ENCODE measurements around the gene SORCS2. TPM values are rescaled to one million over a fixed set of nuclear protein-coding genes. Genes with fewer than 3 reads are reported as not detected.

Gene SORCS2
- total RNA-seq, 2 experiments from 2014 or later: 0.07 to 0.15 TPM

- CTCF ChIA-PET: no interaction called here
- Mint-ChIP-seq H3K27me3 (ENCODE audit: low read depth) (peaks cover 14% of the 10 kb centered on the region), H3K9me3 (no peaks in the 10 kb centered on the region), H3K27ac (no peak overlapping the region), H3K4me1 (ENCODE audit: low read depth) (no peaks in the 10 kb centered on the region), H3K4me3 (no peak overlapping the region), H3K36me3 (ENCODE audit: low read depth) (no peaks in the 10 kb centered on the region)
- no peak for DNase-seq
- intact Hi-C loops (cut with micrococcal nuclease): no loop called here
Measured at GRCh38 chr4:7503559-7504249, 311.4 kb downstream of the SORCS2 start.

GRCh38 chr4:7505116-7505900 is 313.0 kb downstream of the SORCS2 start:
- Mint-ChIP-seq H3K4me1 (ENCODE audit: low read depth) (no peaks in the 10 kb centered on the region), H3K36me3 (ENCODE audit: low read depth) (no peaks in the 10 kb centered on the region), H3K27ac (no peak overlapping the region), H3K9me3 (no peaks in the 10 kb centered on the region), H3K27me3 (ENCODE audit: low read depth) (peaks cover 17% of the 10 kb centered on the region), H3K4me3 (no peak overlapping the region)
- intact Hi-C loops (cut with micrococcal nuclease): no loop called here
- DNase-seq: no peak
- CTCF ChIA-PET: no interaction called here

GRCh38 chr4:7506119-7506518 is 313.8 kb downstream of the SORCS2 start:
- Mint-ChIP-seq H3K9me3 (no peaks in the 10 kb centered on the region), H3K36me3 (ENCODE audit: low read depth) (no peaks in the 10 kb centered on the region), H3K27ac (no peak overlapping the region), H3K27me3 (ENCODE audit: low read depth) (peaks cover 23% of the 10 kb centered on the region), H3K4me1 (ENCODE audit: low read depth) (no peaks in the 10 kb centered on the region), H3K4me3 (no peak overlapping the region)
- CTCF ChIA-PET: no interaction called here
- intact Hi-C loops (cut with micrococcal nuclease): no loop called here
- DNase-seq: no peak

GRCh38 chr4:7506572-7506971 is 314.2 kb downstream of the SORCS2 start:
- Mint-ChIP-seq H3K27ac (no peak overlapping the region), H3K4me3 (no peak overlapping the region), H3K9me3 (no peaks in the 10 kb centered on the region), H3K4me1 (ENCODE audit: low read depth) (no peaks in the 10 kb centered on the region), H3K27me3 (ENCODE audit: low read depth) (peaks cover 23% of the 10 kb centered on the region), H3K36me3 (ENCODE audit: low read depth) (no peaks in the 10 kb centered on the region)
- CTCF ChIA-PET: no interaction called here
- intact Hi-C loops (cut with micrococcal nuclease): no loop called here
- no peak for DNase-seq

GRCh38 chr4:7507381-7507780 is 315.0 kb downstream of the SORCS2 start:
- Mint-ChIP-seq H3K4me1 (ENCODE audit: low read depth) (no peaks in the 10 kb centered on the region), H3K4me3 (no peak overlapping the region), H3K36me3 (ENCODE audit: low read depth) (no peaks in the 10 kb centered on the region), H3K27me3 (ENCODE audit: low read depth) (peaks cover 23% of the 10 kb centered on the region), H3K27ac (no peak overlapping the region), H3K9me3 (no peaks in the 10 kb centered on the region)
- DNase-seq: no peak
- CTCF ChIA-PET: interaction anchor here (0.6 kb wide), 1 partner anchor 440 kb away, joined by 3 read pairs; no protein-coding TSS in a partner anchor
- intact Hi-C loops (cut with micrococcal nuclease): no loop called here

GRCh38 chr4:7510066-7510465 is 317.7 kb downstream of the SORCS2 start:
- Mint-ChIP-seq H3K27ac (no peak overlapping the region), H3K4me1 (ENCODE audit: low read depth) (no peaks in the 10 kb centered on the region), H3K4me3 (no peak overlapping the region), H3K9me3 (no peaks in the 10 kb centered on the region), H3K36me3 (ENCODE audit: low read depth) (no peaks in the 10 kb centered on the region), H3K27me3 (ENCODE audit: low read depth) (peaks cover 20% of the 10 kb centered on the region)
- no peak for DNase-seq
- intact Hi-C loops (cut with micrococcal nuclease): no loop called here
- CTCF ChIA-PET: no interaction called here

- intact Hi-C loops (cut with micrococcal nuclease): no loop called here
- CTCF ChIA-PET: no interaction called here
- no peaks in the 10 kb centered on the region for H3K36me3 Mint-ChIP-seq (ENCODE audit: low read depth)
- DNase-seq: no peak
- H3K27ac Mint-ChIP-seq: no peak overlapping the region
- H3K27me3 Mint-ChIP-seq (ENCODE audit: low read depth): peaks cover 20% of the 10 kb centered on the region
- H3K4me1 Mint-ChIP-seq (ENCODE audit: low read depth): no peaks in the 10 kb centered on the region
- no peak overlapping the region for H3K4me3 Mint-ChIP-seq
- H3K9me3 Mint-ChIP-seq: no peaks in the 10 kb centered on the region
Measured at GRCh38 chr4:7510538-7510937, 318.2 kb downstream of the SORCS2 start.

GRCh38 chr4:7511525-7511924 is 319.2 kb downstream of the SORCS2 start:
- DNase-seq: no peak
- Mint-ChIP-seq H3K9me3 (no peaks in the 10 kb centered on the region), H3K27ac (no peak overlapping the region), H3K36me3 (ENCODE audit: low read depth) (no peaks in the 10 kb centered on the region), H3K4me1 (ENCODE audit: low read depth) (no peaks in the 10 kb centered on the region), H3K27me3 (ENCODE audit: low read depth) (peaks cover 20% of the 10 kb centered on the region), H3K4me3 (no peak overlapping the region)
- CTCF ChIA-PET: no interaction called here
- intact Hi-C loops (cut with micrococcal nuclease): no loop called here

GRCh38 chr4:7512428-7512827 is 320.1 kb downstream of the SORCS2 start:
- intact Hi-C loops (cut with micrococcal nuclease): no loop called here
- DNase-seq: no peak
- CTCF ChIA-PET: no interaction called here
- no peak overlapping the region for H3K27ac Mint-ChIP-seq
- H3K27me3 Mint-ChIP-seq (ENCODE audit: low read depth): peaks cover 23% of the 10 kb centered on the region
- H3K4me3 Mint-ChIP-seq: no peak overlapping the region
- H3K36me3 Mint-ChIP-seq (ENCODE audit: low read depth): no peaks in the 10 kb centered on the region
- H3K4me1 Mint-ChIP-seq (ENCODE audit: low read depth): no peaks in the 10 kb centered on the region
- H3K9me3 Mint-ChIP-seq: no peaks in the 10 kb centered on the region

GRCh38 chr4:7512946-7513345 is 320.6 kb downstream of the SORCS2 start:
- no peak overlapping the region for H3K27ac Mint-ChIP-seq
- H3K9me3 Mint-ChIP-seq: no peaks in the 10 kb centered on the region
- no peak for DNase-seq

GRCh38 chr4:7513671-7514070 is 321.3 kb downstream of the SORCS2 start:
- Mint-ChIP-seq H3K4me1 (ENCODE audit: low read depth) (no peaks in the 10 kb centered on the region), H3K9me3 (no peaks in the 10 kb centered on the region)
- intact Hi-C loops (cut with micrococcal nuclease): no loop called here

More at GRCh38 chr4:7512946-7513345, 320.6 kb downstream of the SORCS2 start:
- intact Hi-C loops (cut with micrococcal nuclease): no loop called here
- no peak overlapping the region for H3K4me3 Mint-ChIP-seq
- CTCF ChIA-PET: no interaction called here
- peaks cover 19% of the 10 kb centered on the region for H3K27me3 Mint-ChIP-seq (ENCODE audit: low read depth)
- H3K4me1 Mint-ChIP-seq (ENCODE audit: low read depth): no peaks in the 10 kb centered on the region
- no peaks in the 10 kb centered on the region for H3K36me3 Mint-ChIP-seq (ENCODE audit: low read depth)

GRCh38 chr4:7514281-7514680 is 321.9 kb downstream of the SORCS2 start:
- no peak for DNase-seq
- H3K36me3 Mint-ChIP-seq (ENCODE audit: low read depth): no peaks in the 10 kb centered on the region
- H3K27ac Mint-ChIP-seq: no peak overlapping the region
- intact Hi-C loops (cut with micrococcal nuclease): no loop called here
- no peaks in the 10 kb centered on the region for H3K9me3 Mint-ChIP-seq
- CTCF ChIA-PET: no interaction called here
- H3K4me3 Mint-ChIP-seq: no peak overlapping the region
- peaks cover 12% of the 10 kb centered on the region for H3K27me3 Mint-ChIP-seq (ENCODE audit: low read depth)
- no peaks in the 10 kb centered on the region for H3K4me1 Mint-ChIP-seq (ENCODE audit: low read depth)

More at GRCh38 chr4:7513671-7514070, 321.3 kb downstream of the SORCS2 start:
- DNase-seq: no peak
- no peak overlapping the region for H3K4me3 Mint-ChIP-seq
- H3K27me3 Mint-ChIP-seq (ENCODE audit: low read depth): peaks cover 18% of the 10 kb centered on the region
- H3K36me3 Mint-ChIP-seq (ENCODE audit: low read depth): no peaks in the 10 kb centered on the region
- no peak overlapping the region for H3K27ac Mint-ChIP-seq
- CTCF ChIA-PET: no interaction called here

- H3K4me1 Mint-ChIP-seq (ENCODE audit: low read depth): no peaks in the 10 kb centered on the region
- no peak overlapping the region for H3K27ac Mint-ChIP-seq
- no peaks in the 10 kb centered on the region for H3K9me3 Mint-ChIP-seq
- no peaks in the 10 kb centered on the region for H3K36me3 Mint-ChIP-seq (ENCODE audit: low read depth)
- intact Hi-C loops (cut with micrococcal nuclease): no loop called here
- CTCF ChIA-PET: no interaction called here
- peaks cover 10% of the 10 kb centered on the region for H3K27me3 Mint-ChIP-seq (ENCODE audit: low read depth)
- DNase-seq: no peak
- no peak overlapping the region for H3K4me3 Mint-ChIP-seq
Measured at GRCh38 chr4:7514789-7515188, 322.5 kb downstream of the SORCS2 start.
